ENCODE results near the gene CD63. TPM values are rescaled to one million over a fixed set of nuclear protein-coding genes. Genes with fewer than 3 reads are reported as not detected.
A peak's percentile ranks its signal among the peaks of the same experiment; 100 is the strongest.

CD63 gene
- total and polyA plus RNA-seq, 3 experiments from 2014 or later, result 200 to 375 (median 202) TPM

DNA sequence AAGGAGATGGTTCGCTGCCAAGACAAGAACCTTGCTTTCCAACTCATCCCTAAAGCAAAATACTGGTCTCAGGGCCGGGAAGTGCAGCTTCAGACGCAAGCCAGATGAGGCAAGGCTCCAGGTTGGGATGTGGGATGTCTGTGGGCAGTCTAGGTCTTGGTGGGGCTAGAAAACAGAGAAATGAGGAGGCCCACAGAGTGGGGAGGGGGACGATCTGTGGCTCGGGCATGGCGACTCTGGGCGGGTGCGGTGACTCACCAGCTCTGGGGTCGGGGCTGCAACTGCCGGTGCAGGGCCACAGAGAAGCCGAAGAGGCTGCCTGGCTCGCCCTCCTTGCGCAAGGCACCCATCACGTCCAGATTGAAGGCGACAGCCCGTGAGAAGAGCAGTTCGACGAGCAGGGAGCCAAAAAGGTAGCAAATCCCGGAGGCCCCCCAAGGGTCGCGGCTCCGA, 21.6 kb downstream of the CD63 start:
- H3K27me3 ChIP-seq (ENCODE audit: insufficient read depth, low read length, poor library complexity, severe bottlenecking), result peaks cover 12% of the 10 kb centered on the region
- POLR2A ChIA-PET, result no interaction called here
- H3K9me3 ChIP-seq (ENCODE audit: low read length), result no peaks in the 10 kb centered on the region
- no peak overlapping the region for H3K4me3 ChIP-seq (ENCODE audit: low read length)
- Mint-ChIP-seq H3K4me3 (peak overlapping the region; percentile 67 to 93 (median 74)), H3K4me1 (peaks cover 18 to 22% (median 20%) of the 10 kb centered on the region in 3 donors), H3K27ac (peak overlapping the region in 2 of 8 donors; percentile 24 to 81), H3K36me3 (no peaks in the 10 kb centered on the region), H3K27me3 (peaks cover 25 to 29% of the 10 kb centered on the region in 2 donors), H3K9me3 (no peaks in the 10 kb centered on the region)
- peaks cover 16% of the 10 kb centered on the region for H3K4me1 ChIP-seq (ENCODE audit: insufficient read depth, low read length)
- CTCF ChIA-PET, result interaction anchor here (1.1 to 1.4 kb wide), 3 partner anchors 17 to 61 kb away, joined by 4 to 5 read pairs (median 4); no protein-coding TSS in a partner anchor
- H3K36me3 ChIP-seq (ENCODE audit: insufficient read depth, low read length), result no peaks in the 10 kb centered on the region
- no peak overlapping the region for H3K27ac ChIP-seq (ENCODE audit: low read depth, low read length)
- no peak for DNase-seq

GRCh38 chr12:55706568-55707218, 22.1 kb downstream of the CD63 start:
- DNase-seq, result no peak
- Histone ChIP-seq H3K4me1 (ENCODE audit: insufficient read depth, low read length) (peaks cover 16% of the 10 kb centered on the region), H3K9me3 (ENCODE audit: low read length) (no peaks in the 10 kb centered on the region), H3K27ac (ENCODE audit: low read depth, low read length) (no peak overlapping the region), H3K36me3 (ENCODE audit: insufficient read depth, low read length) (no peaks in the 10 kb centered on the region), H3K27me3 (ENCODE audit: insufficient read depth, low read length, poor library complexity, severe bottlenecking) (peaks cover 12% of the 10 kb centered on the region), H3K4me3 (ENCODE audit: low read length) (no peak overlapping the region)
- peaks cover 18 to 22% (median 20%) of the 10 kb centered on the region in 3 donors for H3K4me1 Mint-ChIP-seq
- H3K9me3 Mint-ChIP-seq, result no peaks in the 10 kb centered on the region
- peaks cover 25 to 29% of the 10 kb centered on the region in 2 donors for H3K27me3 Mint-ChIP-seq
- POLR2A ChIA-PET, result interaction anchor here (1.0 kb wide), 1 partner anchor 9 kb away, joined by 3 read pairs; no protein-coding TSS in a partner anchor
- CTCF ChIA-PET, result interaction anchor here (1.1 to 1.4 kb wide), 4 partner anchors 18 to 123 kb away, joined by 4 to 5 read pairs (median 4); partner anchors contain the start of gene DNAJC14
- peak overlapping the region; percentile 67 to 93 (median 74) for H3K4me3 Mint-ChIP-seq
- H3K27ac Mint-ChIP-seq, result peak overlapping the region in 2 of 8 donors; percentile 24 to 93
- H3K36me3 Mint-ChIP-seq, result no peaks in the 10 kb centered on the region

DNA sequence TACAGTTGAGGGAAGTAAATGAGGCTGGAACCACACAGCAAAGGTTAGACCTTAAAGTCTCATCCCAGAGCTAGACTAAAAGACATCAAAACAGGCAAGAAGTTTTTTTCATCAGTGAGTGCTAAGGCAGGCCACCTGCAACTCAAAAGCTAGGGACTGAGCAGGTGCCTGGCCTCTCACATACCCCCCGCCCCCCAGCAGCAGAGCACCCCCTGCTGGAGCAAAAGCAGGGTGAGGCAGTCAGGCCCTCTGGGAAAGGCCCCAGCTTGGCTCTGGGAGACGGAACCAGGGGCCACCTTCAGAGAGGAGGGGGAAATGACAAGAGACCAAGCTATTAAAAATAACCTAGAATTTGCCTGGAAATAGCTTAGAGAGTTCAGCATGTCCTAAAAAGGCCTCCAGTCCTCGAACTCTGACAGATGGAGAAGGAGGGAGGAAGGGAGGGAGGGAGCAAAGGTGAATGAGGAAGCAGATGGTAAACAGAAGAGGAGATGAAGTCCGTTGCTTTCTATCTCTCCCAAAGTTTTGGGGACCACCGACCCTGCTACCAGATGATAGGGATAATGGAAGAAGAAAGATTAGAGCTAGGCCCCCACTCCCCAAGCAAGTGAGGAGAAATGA, 22.9 kb downstream of the CD63 start:
- Mint-ChIP-seq H3K9me3 (no peaks in the 10 kb centered on the region), H3K4me1 (peaks cover 18 to 22% (median 20%) of the 10 kb centered on the region in 3 donors), H3K36me3 (no peaks in the 10 kb centered on the region), H3K27ac (no peak overlapping the region), H3K4me3 (peak overlapping the region in 5 of 7 donors; percentile 34 to 61 (median 54)), H3K27me3 (peaks cover 25 to 29% of the 10 kb centered on the region in 2 donors)
- H3K36me3 ChIP-seq (ENCODE audit: insufficient read depth, low read length), result no peaks in the 10 kb centered on the region
- ChIA-PET POLR2A (interaction anchor here (1.0 kb wide), 1 partner anchor 10 kb away, joined by 3 read pairs; no protein-coding TSS in a partner anchor), CTCF (interaction anchor here (1.0 to 1.3 kb wide), 3 partner anchors 60 to 124 kb away, joined by 4 to 5 read pairs (median 4); partner anchors contain the start of gene DNAJC14)
- no peak overlapping the region for H3K4me3 ChIP-seq (ENCODE audit: low read length)
- no peaks in the 10 kb centered on the region for H3K9me3 ChIP-seq (ENCODE audit: low read length)
- peak in 1 of 5 donors; percentile 47 for DNase-seq
- H3K4me1 ChIP-seq (ENCODE audit: insufficient read depth, low read length), result peaks cover 16% of the 10 kb centered on the region
- H3K27ac ChIP-seq (ENCODE audit: low read depth, low read length), result no peak overlapping the region
- H3K27me3 ChIP-seq (ENCODE audit: insufficient read depth, low read length, poor library complexity, severe bottlenecking), result peaks cover 12% of the 10 kb centered on the region

- Histone ChIP-seq H3K9me3 (ENCODE audit: low read length) (no peaks in the 10 kb centered on the region), H3K36me3 (ENCODE audit: insufficient read depth, low read length) (no peaks in the 10 kb centered on the region), H3K4me3 (ENCODE audit: low read length) (no peak overlapping the region), H3K4me1 (ENCODE audit: insufficient read depth, low read length) (peaks cover 16% of the 10 kb centered on the region), H3K27me3 (ENCODE audit: insufficient read depth, low read length, poor library complexity, severe bottlenecking) (peaks cover 12% of the 10 kb centered on the region), H3K27ac (ENCODE audit: low read depth, low read length) (no peak overlapping the region)
- Mint-ChIP-seq H3K27me3 (peaks cover 25 to 27% of the 10 kb centered on the region in 2 donors), H3K36me3 (no peaks in the 10 kb centered on the region), H3K4me1 (peaks cover 18 to 22% (median 20%) of the 10 kb centered on the region in 3 donors), H3K27ac (peak overlapping the region in 1 of 8 donors; percentile 18), H3K4me3 (no peak overlapping the region), H3K9me3 (no peaks in the 10 kb centered on the region)
- DNase-seq, result peak in 1 of 5 donors; percentile 14
- CTCF ChIA-PET, result interaction anchor here (1.0 to 1.3 kb wide), 3 partner anchors 49 to 125 kb away, joined by 3 to 5 read pairs (median 4); partner anchors contain the start of gene DNAJC14
- POLR2A ChIA-PET, result no interaction called here
These were observed 23.7 kb downstream of the CD63 start for GRCh38 chr12:55704824-55705718.

DNA sequence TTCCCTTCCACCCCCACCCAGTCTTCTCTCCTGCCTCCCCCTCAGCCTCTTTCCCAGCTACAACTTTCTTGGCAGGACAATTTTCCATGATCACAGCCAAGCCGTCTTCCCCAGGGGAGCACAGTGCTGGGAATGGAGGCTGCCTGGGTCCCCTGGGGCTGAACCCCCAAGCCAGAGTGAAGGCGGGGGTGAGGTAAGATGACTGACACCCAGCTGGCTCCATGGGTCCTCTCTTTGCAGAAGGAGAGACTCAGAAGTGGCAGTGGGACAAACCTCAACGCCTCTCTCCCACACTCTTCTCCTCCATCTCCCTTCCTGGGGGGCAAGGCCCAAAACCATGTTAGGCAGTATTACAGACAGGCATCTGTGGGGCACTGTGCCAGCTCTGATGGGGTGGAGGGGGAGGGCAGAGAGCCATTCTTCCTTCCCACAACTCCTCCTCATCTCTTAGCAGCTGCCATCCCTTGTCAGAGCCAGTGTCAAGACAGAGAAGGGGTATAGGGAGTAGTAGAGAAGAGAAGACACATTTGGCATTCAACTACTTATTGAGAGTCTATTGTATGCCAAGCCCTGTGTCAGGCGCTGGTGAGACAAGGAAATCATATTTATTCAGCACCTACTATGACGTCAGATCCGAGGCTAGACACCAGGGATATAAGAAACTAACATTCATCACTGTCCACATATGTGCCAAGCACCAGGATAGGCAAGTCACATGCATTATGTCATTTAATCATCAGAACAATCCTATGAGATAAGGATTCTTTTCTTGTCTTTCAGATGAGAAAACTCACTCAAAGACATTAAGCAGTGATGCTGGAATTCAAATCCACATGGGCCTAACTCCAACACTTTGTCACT, 24.7 kb downstream of the CD63 start:
- Mint-ChIP-seq H3K36me3 (peaks cover 0 to 2% (median 0%) of the 10 kb centered on the region in 3 donors), H3K4me3 (no peak overlapping the region), H3K27ac (peak overlapping the region in 1 of 8 donors; percentile 92), H3K4me1 (peaks cover 17 to 21% (median 19%) of the 10 kb centered on the region in 3 donors), H3K9me3 (no peaks in the 10 kb centered on the region), H3K27me3 (peaks cover 19 to 29% of the 10 kb centered on the region in 2 donors)
- CTCF ChIA-PET, result interaction anchor here (1.1 kb wide), 1 partner anchor 48 kb away, joined by 3 read pairs; no protein-coding TSS in a partner anchor
- Histone ChIP-seq H3K9me3 (ENCODE audit: low read length) (no peaks in the 10 kb centered on the region), H3K4me1 (ENCODE audit: insufficient read depth, low read length) (peaks cover 16% of the 10 kb centered on the region), H3K4me3 (ENCODE audit: low read length) (no peak overlapping the region), H3K27ac (ENCODE audit: low read depth, low read length) (no peak overlapping the region), H3K27me3 (ENCODE audit: insufficient read depth, low read length, poor library complexity, severe bottlenecking) (peaks cover 12% of the 10 kb centered on the region), H3K36me3 (ENCODE audit: insufficient read depth, low read length) (no peaks in the 10 kb centered on the region)
- no peak for DNase-seq
- POLR2A ChIA-PET, result no interaction called here

DNA sequence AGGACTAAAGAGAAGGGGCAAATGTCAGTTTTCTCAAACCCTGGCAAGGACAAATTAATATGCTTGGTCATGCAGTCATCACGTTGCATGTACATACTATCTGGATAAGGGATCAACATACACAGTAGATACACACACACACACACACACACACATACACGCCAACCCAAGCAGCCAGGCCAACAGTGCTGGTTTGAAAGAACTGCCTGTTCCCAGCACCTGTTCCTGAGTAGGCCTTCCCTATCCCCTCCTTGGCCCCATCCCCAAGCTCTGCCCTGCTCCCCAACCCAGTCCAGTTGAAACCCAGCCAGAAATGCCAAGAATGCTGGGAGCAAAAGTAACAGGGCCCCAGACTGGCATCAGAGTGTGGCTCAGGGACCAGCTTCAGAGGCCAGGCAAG, 25.5 kb downstream of the CD63 start:
- H3K4me3 Mint-ChIP-seq, result no peak overlapping the region
- H3K36me3 Mint-ChIP-seq, result peaks cover 0 to 2% (median 0%) of the 10 kb centered on the region in 3 donors
- H3K9me3 Mint-ChIP-seq, result no peaks in the 10 kb centered on the region
- ChIA-PET CTCF (no interaction called here), POLR2A (no interaction called here)
- H3K27ac Mint-ChIP-seq, result no peak overlapping the region
- H3K4me1 Mint-ChIP-seq, result peaks cover 10 to 13% (median 11%) of the 10 kb centered on the region in 3 donors
- H3K36me3 ChIP-seq (ENCODE audit: insufficient read depth, low read length), result no peaks in the 10 kb centered on the region
- no peaks in the 10 kb centered on the region for H3K9me3 ChIP-seq (ENCODE audit: low read length)
- H3K27me3 Mint-ChIP-seq, result peaks cover 13 to 26% of the 10 kb centered on the region in 2 donors
- H3K27ac ChIP-seq (ENCODE audit: low read depth, low read length), result no peak overlapping the region
- peak in 1 of 5 donors; percentile 6 for DNase-seq
- H3K4me3 ChIP-seq (ENCODE audit: low read length), result no peak overlapping the region
- H3K27me3 ChIP-seq (ENCODE audit: insufficient read depth, low read length, poor library complexity, severe bottlenecking), result peaks cover 12% of the 10 kb centered on the region
- H3K4me1 ChIP-seq (ENCODE audit: insufficient read depth, low read length), result peaks cover 9% of the 10 kb centered on the region

DNA sequence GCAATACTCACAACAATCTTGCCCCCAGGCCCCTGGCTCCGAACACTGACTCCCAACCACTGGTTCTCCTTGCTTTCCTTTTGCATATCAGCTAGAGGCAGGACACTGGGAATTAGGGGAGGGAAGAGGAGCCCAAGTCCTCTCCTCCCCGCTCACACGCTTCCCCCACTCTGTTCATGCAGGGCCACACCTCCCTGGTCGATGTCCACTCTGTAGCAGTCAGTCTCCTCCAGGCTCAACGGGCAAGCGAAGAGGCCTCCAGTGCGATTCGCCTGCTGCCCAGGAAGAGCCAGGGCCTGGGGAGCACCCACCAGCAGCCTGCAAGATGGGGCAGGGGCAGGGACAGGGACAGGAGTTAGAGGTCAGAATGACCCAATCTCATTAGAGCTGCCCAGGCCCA, 25.9 kb downstream of the CD63 start:
- CTCF ChIA-PET, result no interaction called here
- H3K27ac ChIP-seq (ENCODE audit: low read depth, low read length), result no peak overlapping the region
- peaks cover 6% of the 10 kb centered on the region for H3K4me1 ChIP-seq (ENCODE audit: insufficient read depth, low read length)
- peak in 1 of 5 donors; percentile 26 for DNase-seq
- no peak overlapping the region for H3K27ac Mint-ChIP-seq
- H3K9me3 ChIP-seq (ENCODE audit: low read length), result no peaks in the 10 kb centered on the region
- H3K27me3 ChIP-seq (ENCODE audit: insufficient read depth, low read length, poor library complexity, severe bottlenecking), result peaks cover 12% of the 10 kb centered on the region
- peaks cover 0 to 2% (median 0%) of the 10 kb centered on the region in 3 donors for H3K36me3 Mint-ChIP-seq
- H3K4me3 ChIP-seq (ENCODE audit: low read length), result no peak overlapping the region
- POLR2A ChIA-PET, result no interaction called here
- H3K4me3 Mint-ChIP-seq, result no peak overlapping the region
- peaks cover 7 to 8% (median 7%) of the 10 kb centered on the region in 3 donors for H3K4me1 Mint-ChIP-seq
- no peaks in the 10 kb centered on the region for H3K9me3 Mint-ChIP-seq
- H3K36me3 ChIP-seq (ENCODE audit: insufficient read depth, low read length), result no peaks in the 10 kb centered on the region
- H3K27me3 Mint-ChIP-seq, result peaks cover 10 to 22% of the 10 kb centered on the region in 2 donors

All from CD8-positive, alpha-beta memory T cell (primary cell).